GM21619 (cell line): Measurements from ENCODE around the gene GAS7.

Source experiments
- ATAC-seq: cut with Tn5 transposase; IDR thresholded peaks from one replicate; pipeline ENCODE4 v1.9.1; 2021; ENCODE audit not compliant: unreplicated experiment

The GAS7 gene

DNA sequence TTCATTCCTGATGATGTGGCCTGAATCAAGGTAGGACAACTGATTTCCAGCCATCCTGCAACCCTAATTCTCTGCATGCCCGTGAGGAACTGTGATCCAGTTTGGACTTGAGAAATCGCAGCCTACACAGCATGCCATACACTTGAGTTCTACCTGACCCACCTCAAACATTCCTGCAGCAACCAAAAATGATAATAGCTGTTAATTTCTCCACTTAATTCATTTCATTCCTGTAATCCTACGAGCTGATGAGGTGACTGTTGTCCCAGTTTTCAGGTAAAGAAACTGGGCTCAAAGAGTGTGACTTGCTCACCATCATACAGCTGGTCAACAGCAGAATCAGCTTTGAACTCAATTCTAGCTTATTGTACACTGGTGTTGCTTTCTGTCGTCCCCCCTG lies 2.2 kb upstream of the GAS7 start:
- no peak for ATAC-seq

DNA sequence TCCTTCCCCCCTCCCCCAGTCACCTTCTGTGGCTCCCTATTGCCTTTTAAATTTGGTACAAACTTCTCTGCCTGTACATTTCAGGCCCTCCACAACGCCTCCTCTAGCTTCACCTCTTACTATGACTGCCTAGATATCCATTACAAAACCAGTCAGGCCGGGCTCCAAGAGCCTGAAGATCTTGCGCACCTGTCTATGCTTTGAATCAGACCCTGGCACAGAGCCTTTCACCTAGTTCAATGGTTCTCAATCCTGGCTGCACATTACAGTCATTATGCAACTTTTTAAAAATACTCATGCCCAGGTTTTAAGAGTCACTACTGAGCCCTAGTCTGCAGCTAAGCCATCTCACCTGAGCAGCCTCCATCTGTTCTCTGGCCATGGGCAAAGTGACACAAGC lies 1.6 kb upstream of the GAS7 start:
- no peak for ATAC-seq

DNA sequence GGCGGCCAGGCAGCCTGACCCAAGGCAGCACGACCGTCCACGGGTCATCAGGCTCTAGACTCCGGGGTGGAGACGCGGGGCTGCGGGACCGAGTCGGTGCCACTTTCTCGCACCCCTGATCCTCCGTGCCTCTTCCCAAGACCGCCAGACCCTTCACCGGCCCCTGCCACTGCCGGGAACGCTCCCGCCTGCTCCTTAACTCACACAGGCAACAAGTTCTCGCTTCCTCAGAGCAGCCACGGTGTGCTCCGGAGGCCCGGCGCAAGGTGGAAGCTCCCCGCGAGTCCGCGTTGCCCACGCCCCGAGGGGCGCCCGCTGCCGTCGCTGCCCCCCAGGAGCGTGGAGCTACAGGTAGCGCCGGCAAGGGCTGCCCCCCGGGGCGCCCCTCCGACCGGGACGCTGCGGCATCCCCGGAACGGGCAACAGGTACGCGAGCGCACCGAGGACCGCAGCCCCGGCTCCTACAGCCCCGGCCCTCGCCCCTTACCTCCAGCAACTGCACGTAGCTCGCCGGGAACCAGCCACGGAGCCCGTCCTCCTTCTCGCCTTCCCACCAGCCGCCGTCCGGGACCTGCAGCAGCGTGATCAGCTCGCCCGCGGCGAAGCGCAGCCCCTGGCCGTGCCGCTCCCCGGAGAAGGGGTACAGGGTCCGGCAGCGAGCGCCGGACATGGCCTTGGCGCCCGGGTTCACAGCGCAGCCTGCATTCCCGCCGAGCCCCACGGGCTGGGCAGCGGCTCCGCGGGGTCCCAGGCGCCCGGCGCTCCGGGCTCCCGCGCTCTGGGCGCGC lies 491 bp downstream of the GAS7 start:
- ATAC-seq: peak; percentile 28

DNA sequence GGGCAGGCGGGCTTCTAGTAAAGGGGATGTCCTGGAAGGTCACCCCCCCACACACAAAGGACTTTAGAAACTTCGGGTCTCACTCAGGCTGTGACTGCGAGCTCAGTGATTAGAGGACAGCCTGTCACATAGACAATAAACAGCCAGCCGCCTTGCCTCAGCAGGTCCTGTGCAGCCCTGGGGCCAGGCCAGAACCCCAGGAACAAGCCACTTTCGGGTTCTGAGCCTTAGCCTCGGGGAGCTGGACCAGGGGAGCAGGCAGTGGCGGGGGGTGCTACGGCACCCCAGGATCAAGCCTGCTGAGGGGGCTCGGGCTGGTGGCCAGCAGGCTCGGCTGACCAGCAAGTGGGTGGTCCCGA lies 1.1 kb downstream of the GAS7 start:
- ATAC-seq: no peak

DNA sequence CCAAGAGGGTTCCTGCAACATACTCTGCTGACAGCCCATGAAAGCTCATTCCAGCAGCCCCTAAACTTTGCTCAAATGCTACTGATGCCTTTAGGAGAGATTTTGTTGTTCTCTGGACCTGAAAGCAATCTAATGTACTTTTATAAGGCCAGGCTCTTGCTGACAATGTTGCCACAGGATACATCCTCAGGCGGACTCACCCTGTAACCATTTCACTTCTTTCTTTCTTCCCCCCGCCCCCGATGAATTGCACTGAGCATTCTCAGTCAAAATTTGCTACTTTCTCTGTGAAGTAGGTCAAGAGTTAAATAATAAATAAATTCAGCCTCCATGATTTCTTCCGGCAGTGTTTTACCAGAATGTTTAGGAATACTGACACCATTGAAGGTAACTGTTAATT lies 1.5 kb downstream of the GAS7 start:
- ATAC-seq: no peak

DNA sequence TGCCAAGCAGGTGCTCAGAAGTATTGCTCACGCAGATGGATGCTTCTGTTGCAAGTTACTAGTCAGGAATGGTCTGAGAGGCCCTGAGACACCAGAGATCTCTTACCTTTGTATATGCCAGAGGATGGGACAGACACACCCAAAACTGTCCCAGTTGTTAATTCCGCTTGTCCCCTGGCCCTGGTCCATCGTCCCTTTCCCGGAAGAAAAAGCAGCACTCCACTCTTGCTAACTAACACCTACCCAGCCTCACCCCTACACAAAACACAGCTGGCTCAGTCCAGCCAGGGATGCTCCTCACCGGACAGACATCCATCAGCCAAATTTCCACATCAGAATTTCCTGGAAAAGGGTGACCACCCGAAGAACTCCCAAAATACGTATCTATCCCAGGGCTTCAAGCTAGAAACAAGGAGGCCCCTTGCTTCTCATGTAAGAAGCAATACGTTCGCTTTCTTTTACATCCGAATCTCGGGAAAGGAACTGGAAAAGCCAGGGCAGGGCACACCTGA lies 2.0 kb downstream of the GAS7 start:
- no peak for ATAC-seq

DNA sequence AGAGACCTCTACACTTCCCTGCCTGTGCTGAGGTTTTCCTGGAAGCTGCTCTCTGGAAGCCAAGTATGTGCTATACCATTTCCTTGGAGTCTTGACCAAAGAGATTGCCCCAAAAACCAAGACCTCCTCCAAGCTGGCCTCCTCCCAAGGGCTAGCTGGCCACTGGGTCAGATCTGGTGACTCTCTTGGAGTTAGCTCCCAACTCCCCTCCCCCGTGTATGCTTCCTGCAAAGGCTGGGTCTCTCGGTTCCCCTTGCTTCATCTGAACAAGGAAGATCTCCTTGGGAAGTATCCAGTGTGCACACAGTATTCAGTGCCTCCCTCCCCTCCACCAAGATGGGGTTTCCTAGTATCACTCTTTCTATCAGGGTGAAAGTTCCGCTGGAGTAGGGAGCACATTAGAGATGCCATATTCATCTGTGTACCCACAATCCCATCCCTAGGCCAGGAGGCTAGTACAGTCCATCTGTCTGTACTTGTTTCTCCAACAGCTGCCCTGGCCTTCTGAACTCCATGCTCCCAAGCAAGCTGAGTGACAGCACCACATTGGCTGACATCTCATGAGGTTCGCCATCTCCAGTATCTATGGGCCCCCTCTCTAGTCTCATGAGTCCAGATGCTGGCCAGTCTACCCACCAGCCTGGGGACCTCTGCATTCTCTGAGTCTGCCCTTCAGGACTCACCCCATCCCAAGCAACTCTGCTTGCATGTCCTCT lies 3.2 kb downstream of the GAS7 start:
- no peak for ATAC-seq

DNA sequence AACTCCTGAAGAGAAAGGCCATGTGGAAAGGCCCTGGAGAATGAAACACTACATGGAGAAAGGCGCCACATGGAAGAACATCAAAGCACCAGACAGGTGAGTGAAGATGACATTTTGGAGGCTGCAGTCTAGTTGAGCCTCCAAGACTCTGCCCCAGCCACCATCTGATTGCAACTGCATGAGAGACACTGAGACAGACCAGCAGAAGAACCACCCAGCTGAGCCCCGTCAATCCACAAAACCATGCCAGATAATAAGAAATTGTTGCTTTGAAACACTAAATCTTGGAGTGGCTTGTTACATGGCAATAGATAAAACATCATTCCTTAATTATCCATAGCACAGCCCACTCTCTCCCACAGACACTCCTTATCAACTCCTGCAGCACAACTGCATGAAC lies 4.8 kb downstream of the GAS7 start:
- ATAC-seq: no peak

DNA sequence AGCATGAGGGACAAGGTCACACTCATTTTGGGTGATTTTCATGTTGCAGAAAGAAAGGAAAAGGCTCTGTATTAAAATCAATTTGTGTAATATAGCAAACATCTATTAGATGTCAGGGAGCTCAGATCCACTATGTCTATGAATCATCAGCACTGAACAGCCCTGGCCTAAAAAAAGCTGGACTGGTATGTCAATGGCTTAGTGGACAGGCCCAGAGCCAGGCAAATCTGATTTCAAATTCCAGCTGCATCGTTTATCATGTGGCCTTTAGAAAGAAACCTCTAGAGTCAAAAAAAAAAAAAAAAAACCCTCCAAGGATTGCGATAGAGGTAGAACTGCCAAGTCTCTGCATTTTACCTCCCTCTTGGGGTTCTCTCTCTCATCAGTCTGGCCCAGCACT lies 5.4 kb downstream of the GAS7 start:
- ATAC-seq: no peak

DNA sequence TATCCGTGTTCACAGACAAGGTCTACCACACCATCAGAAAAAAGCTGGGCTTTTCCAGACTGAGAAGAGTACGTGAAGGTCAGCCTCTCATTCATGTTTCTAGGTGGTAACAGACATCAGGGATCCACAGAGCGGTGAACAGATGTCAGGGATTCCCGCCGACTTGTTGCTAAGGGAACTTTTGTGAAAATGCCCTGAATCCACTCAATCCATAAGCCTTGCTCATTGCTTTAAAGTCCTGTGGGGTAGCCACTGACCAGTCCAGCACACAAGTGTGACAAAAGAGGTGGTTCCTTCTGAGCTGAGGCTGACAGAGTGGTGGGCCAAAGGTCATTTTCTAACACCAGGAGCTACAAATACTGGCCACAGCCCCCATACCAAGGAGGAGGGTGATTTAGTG lies 5.9 kb downstream of the GAS7 start:
- no peak for ATAC-seq

DNA sequence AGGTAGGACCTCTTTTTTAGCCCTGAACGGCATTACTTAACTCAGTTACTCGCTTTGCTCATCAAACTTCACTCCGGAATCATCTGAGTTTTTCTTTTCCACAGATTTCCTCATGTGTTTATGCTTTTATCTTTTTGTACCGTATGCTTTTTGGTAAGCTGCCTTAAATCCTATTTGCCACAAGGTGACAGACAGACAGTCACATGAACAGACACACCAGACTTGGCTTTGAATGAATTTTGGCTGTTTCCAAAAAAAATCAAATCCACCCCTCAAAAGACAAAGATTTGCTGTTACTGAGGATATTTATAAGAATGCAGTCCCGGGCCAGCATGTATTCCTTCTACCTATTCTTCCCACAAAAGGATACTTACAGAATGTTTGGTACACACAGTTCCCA lies 10.9 kb downstream of the GAS7 start:
- no peak for ATAC-seq

DNA sequence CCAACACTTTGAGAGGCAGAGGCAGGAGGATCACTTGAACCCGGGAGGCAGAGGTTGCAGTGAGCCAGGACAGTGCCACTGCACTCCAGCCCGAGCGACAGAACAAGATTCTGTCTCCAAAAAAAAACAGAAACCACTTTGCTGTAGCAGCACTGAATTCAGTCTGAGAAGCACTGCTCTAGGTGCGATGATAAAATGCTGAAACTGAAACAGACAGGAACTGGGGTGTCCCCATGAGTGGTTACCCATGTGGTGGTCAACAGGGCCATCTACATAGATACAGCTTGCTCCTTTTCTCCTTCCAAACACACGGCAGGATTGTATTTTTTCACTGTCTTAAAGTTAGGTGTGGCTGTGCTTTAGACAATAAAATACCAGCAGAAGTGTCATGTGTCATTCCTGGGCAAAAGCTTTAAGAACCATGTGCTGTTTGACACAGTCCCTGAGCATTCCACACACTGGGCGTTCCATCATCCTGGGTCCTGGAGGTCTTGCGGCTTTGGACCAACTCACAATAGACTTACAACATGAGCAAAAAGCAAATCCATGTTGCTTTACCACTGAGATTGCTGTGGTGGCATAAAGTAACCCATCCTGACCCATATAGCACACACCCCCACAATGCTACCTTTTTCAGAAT lies 11.5 kb downstream of the GAS7 start:
- no peak for ATAC-seq

DNA sequence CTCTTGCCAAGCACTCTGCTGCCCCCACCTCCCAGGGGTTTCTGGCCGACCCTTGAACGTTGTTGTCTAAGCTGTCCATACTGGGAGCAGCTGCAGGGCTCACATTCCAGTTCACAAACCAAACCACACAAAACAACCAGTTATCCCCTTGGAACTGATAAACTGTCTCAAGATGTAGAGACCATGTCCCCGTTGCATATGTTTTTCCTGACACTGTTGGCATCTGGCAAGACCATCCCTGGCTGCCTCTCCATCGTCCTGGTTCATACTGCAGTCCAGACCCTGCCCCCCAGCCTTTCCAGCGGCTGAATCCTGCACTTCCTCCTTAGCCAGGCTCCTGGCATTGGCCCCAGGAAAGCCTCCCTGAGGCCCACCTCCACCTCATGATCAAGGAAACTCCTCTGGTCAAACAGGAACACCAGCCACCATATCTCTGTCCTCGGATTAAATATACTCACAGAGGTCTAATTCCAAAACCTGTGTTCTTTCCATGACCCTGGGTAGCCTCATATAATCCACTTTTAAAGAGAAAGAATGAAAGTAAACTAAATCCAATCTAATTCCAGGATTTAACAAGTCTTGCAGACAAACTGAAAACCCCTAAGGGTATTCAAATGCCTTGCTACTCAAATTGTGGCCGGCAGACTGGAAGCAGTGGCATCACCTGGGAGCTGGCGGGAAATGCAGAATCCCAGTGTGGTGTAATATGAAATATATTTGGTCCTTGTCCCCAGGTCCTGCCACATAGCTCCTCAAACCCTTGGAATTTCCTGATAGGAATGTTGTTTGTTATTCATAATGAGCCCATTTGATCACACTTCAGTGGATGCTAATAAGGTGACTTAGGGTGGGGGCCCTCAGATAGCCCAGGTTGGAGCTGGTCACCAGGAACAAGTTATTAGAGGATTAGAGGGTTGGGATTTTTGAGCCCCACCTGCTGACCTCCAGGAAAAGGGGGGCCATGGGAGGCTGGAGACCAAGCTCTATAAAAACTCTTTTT lies 14.2 kb downstream of the GAS7 start:
- no peak for ATAC-seq

DNA sequence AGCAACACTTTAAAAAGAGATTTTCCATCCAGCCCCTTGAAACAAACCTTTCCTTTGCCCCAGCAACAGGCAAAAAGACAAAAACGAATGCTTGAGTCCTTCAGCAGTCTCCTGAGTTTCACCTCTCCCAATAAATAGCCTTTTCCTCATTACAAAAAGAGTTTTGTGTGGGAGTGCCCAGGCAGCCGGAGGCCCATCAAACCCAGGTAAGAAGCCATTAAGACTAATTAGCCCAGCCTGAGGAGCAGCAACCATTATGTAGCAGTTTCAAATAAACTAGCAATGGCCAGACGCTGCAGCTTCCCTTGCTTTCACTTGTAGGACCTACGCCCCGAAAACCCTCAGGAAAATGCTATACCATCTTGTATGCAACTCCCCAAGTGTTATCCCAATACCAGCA lies 15.6 kb downstream of the GAS7 start:
- no peak for ATAC-seq

DNA sequence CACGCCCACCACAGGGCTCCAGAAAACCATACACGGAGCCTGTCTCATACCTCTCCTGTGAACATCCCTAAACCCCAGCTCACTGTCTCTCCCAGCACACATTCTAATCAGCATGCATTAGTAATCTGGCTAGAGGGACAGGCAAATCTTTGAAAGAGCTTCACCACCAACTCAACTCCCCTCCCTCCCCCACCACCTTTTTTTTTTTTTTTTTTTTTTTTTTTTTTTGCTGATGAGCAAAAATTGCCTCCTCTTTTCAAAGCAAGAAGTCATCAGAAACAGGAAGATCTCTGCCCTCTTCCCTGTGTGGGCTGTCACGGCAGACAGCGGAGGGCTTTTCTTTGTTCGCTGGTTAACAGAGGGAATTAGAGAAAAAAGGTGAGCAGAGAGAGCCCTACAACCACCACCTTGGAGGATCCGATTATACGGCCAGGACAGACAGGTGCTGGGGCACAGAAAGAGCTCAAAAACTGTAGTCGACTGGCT lies 19.9 kb downstream of the GAS7 start:
- no peak for ATAC-seq

DNA sequence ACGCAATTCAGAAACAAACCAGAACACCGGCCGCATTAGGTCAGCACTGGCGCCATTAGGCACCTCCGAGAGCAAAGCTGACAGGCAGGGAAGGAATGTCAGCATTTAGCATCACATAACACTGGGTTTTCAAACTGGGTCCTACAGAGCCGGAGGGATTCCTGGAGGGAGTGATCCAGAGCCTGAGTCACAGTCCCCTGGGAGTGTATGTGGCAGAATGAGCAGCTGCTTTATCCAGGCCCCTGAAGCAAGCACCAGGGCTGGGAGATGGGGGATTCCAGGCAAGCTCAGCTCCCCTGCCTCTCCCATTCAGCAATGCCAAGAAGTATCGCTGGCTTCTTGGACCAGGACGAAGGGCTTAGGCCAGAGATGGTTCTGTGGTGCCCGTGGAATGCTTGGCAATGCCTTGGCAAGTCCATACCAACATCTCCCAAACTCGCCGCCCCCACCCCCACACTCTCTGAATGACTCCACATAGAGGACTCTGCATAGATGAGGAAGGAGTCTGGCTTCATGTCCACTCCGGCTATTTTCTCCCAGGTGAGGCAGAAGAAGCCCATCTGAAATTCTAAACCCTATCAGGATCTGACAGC lies 20.4 kb downstream of the GAS7 start:
- ATAC-seq: no peak

DNA sequence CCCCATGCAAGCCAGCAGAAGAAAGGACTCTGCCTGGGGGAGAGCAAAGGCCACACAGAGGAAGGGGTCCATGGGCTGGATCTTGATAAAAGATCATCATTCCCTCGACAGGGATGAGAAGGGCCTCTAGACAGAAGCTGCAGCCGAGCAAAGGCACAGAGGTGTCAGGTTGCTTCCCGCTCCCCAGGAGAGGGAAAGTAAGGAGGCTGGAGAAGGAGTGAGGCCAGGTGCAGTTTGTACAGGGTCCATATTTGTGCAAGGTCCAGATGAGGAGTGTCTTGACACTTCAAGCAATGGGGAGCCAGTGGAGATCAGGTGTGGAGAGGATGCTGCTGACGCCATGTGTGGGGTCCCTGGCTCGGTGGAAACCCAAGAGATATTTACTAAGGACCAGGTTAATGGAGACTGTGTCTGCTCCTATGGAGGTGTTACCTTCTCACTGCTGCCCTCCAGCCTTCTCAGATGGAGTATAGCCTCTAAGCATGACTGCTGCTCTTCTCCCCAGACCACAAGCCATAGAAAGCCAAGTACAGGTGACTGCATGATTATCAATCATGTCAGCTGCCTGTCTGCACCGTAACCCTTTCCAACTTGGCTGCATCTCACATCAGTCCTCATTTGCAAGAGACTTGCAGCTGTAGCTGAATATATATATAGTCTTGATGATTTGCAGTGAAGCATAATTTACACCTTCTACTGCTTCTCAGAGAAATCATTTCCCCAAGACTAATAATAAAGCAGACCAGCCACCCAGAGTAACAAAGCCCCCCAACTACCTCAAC lies 21.1 kb downstream of the GAS7 start:
- ATAC-seq: no peak

DNA sequence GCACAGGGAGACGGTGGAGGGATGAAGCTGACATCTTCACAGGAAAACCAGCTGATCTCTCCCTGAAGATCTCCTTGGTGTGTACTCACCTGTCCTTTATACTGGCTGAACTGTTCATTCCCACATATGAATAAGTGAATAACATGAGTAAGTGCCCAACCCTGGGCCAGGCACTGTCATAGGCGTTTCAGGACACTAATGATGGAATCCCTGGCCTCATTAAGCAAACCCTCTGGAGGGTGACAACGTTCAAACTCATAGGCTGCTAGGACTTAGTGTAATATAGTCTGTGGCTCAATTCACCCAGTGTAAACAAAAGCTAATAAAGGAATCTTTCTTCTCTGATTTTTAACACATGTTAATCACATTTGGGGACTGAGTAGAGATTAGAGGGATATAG lies 24.5 kb downstream of the GAS7 start:
- no peak for ATAC-seq

DNA sequence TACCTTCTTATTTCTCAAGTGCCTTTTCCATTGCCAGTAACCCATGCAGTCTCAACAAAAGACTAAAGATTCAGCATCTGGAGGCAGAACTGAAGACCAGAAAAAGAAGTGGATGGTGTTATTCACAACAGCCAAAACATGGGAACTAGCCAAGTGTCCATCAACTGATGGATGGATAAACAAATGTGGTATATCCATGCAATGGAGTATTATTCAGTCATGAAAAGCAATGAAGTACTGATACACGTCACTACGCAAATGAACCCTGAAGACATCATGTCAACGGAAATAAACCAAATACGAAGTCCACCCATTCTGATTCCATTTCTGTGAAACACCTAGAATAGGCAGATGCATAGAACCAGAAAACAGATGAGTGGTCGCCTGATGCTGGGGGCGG lies 25.6 kb downstream of the GAS7 start:
- ATAC-seq: no peak
